HCT116 (cell line): Measurements from ENCODE around the gene BAIAP2L2.

Experiments
- EGR1 ChIP-seq: IDR thresholded peaks from 2 replicates; pipeline ENCODE4 v1.6.1; 2012; ENCODE audit warnings: low read depth
- TF ChIP-seq, protein P1 (sequence below): IDR thresholded peaks from 2 replicates; pipeline ENCODE4 v1.6.1; 2012

DNA sequence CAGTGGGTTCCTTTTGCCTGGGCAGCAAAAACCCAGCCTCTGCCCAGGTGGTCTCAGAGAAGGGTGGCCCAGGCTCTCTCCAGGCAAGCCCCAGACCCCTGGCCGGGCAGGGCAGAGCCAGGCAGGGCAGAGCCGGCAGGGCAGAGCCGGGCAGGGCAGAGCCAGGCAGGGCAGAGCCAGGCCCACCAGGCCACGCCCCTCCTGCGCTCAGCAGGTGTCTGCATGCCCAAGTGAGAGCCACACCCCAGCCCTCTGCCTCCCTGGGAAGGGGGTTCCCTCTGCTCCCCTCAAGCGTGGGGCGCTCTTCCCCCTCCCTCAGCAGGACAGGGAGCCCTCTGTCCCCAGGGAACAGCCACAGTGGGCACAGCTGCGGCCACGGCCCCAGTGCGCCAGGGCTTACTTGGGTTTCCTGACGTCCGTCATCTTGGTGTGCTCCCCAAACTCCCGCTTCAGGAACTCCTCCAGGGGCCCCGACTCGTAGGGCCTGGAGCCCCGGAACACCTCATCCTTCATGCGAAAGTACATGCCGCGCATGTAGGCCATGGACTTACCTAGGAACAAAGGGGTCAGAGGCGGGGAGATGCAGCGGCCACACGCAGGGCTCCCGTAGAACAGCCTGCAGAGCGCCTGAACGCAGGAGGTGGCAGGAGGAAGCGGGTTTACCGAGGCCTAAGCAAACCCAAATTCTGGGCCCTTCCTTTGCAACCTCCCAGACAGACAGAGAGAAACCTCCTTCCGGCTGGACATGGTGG lies 10.1 kb upstream of the BAIAP2L2 start:
- TF ChIP-seq, protein P1, sequence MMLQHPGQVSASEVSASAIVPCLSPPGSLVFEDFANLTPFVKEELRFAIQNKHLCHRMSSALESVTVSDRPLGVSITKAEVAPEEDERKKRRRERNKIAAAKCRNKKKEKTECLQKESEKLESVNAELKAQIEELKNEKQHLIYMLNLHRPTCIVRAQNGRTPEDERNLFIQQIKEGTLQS = no peak
- TF ChIP-seq EGR1 = no peak
